Ishikawa (cell line): Measurements from ENCODE around the gene GNB3.

ENCODE experiments used
- CEBPB ChIP-seq: IDR thresholded peaks from 2 replicates; pipeline ENCODE4 v1.6.1; 2012
- CREB1 ChIP-seq: IDR thresholded peaks from 2 replicates; pipeline ENCODE4 v1.6.1; 2012; ENCODE audit warnings: low read depth
- EGR1 ChIP-seq: IDR thresholded peaks from 2 replicates; pipeline ENCODE4 v1.6.1; 2012
- EP300 ChIP-seq: IDR thresholded peaks from 2 replicates; pipeline ENCODE4 v1.6.1; 2012; ENCODE audit warnings: borderline replicate concordance
- FOXM1 ChIP-seq: IDR thresholded peaks from 2 replicates; pipeline ENCODE4 v1.6.1; 2012; ENCODE audit warnings: low read depth, borderline replicate concordance
- MAX ChIP-seq: IDR thresholded peaks from 2 replicates; pipeline ENCODE4 v1.6.1; 2012
- NFIC ChIP-seq: IDR thresholded peaks from 2 replicates; pipeline ENCODE4 v1.6.1; 2012
- RAD21 ChIP-seq: IDR thresholded peaks from 2 replicates; pipeline ENCODE4 v1.6.1; 2012; ENCODE audit warnings: low read depth
- REST ChIP-seq: IDR thresholded peaks from 2 replicates; pipeline ENCODE4 v1.6.1; 2012; ENCODE audit warnings: low read depth, mild to moderate bottlenecking
- TAF1 ChIP-seq: IDR thresholded peaks from 2 replicates; pipeline ENCODE4 v1.6.1; 2012; ENCODE audit warnings: low read depth, mild to moderate bottlenecking
- TCF12 ChIP-seq: IDR thresholded peaks from 2 replicates; pipeline ENCODE4 v1.6.1; 2012; ENCODE audit warnings: low read depth
- TEAD4 ChIP-seq: IDR thresholded peaks from 2 replicates; pipeline ENCODE4 v1.6.1; 2012
- USF1 ChIP-seq: IDR thresholded peaks from 2 replicates; pipeline ENCODE4 v1.6.1; 2012
- YY1 ChIP-seq: IDR thresholded peaks from 2 replicates; pipeline ENCODE4 v1.6.1; 2012; ENCODE audit warnings: low read depth
- ZBTB7A ChIP-seq: IDR thresholded peaks from 2 replicates; pipeline ENCODE4 v1.6.1; 2012; ENCODE audit warnings: low read depth

GNB3 gene

GRCh38 chr12:6890789-6891645 is 50.3 kb downstream of the GNB3 start:
- TF ChIP-seq TCF12: peak; percentile 50
- peak; percentile 90 for TF ChIP-seq MAX
- peak; percentile 25; the same call in 1 of the 2 replicates for TF ChIP-seq EP300
- TF ChIP-seq USF1: peak; percentile 98
- peak; percentile 99 for TF ChIP-seq CEBPB
- TF ChIP-seq TAF1: peak; percentile 97
- TF ChIP-seq CREB1: no peak; the same call in 1 of the 2 replicates
- TF ChIP-seq NFIC: 0 out of 2 replicates have a peak, but pooled peaks have one; percentile 29
- TF ChIP-seq EGR1: no peak; the same call in 1 of the 2 replicates
- TF ChIP-seq FOXM1: no peak
- peak; percentile 57; the same call in 1 of the 2 replicates for TF ChIP-seq RAD21
- TF ChIP-seq ZBTB7A: no peak
- no peak; the same call in 1 of the 2 replicates for TF ChIP-seq TEAD4
- TF ChIP-seq REST: no peak
- TF ChIP-seq YY1: peak; percentile 65; the same call in 1 of the 2 replicates

- TF ChIP-seq ZBTB7A (no peak), FOXM1 (no peak)
These were observed 50.9 kb downstream of the GNB3 start for GRCh38 chr12:6891646-6892001.

- TF ChIP-seq RAD21 (no peak), TCF12 (no peak), CREB1 (no peak), NFIC (no peak), REST (no peak), FOXM1 (no peak), EP300 (no peak), ZBTB7A (no peak), USF1 (no peak), CEBPB (no peak), MAX (no peak), EGR1 (no peak), TAF1 (no peak), YY1 (no peak)
These were observed 53.6 kb downstream of the GNB3 start for GRCh38 chr12:6894321-6894720.
